ENCODE measurements around the gene DPM2.

GRCh38 chr9:127941961-127942215 is 4.2 kb upstream of the DPM2 start:
- TF ChIP-seq CTCF (IDR thresholded peaks at IDR 0.05; ENCODE audit: low read depth, low read length) (no peak), MYC (IDR thresholded peaks at IDR 0.05; ENCODE audit: low read depth, low read length) (no peak)

Data from NB4 (cell line).